IgD-negative memory B cell (primary cell): ENCODE data around the gene MED1. TPM values are rescaled to one million over a fixed set of nuclear protein-coding genes. Genes with fewer than 3 reads are reported as not detected.
A peak's percentile ranks its signal among the peaks of the same experiment; 100 is the strongest.
"Not testable (repeated sequence)": the region's sequence is repeated elsewhere in the genome, so short reads cannot be mapped to it uniquely, and the experiment has no call there.

Experiments
- H3K27ac Mint-ChIP-seq, 3 donors: one replicate each; pipeline ENCODE4 v1.8.0; 2020 to 2022; ENCODE audit warnings: mild to moderate bottlenecking in 3 of 3, mixed read lengths in 3 of 3, moderate library complexity in 1 of 3
- H3K27me3 Mint-ChIP-seq: one replicate; pipeline ENCODE4 v1.8.0; 2021; ENCODE audit warnings: mixed read lengths
- H3K36me3 Mint-ChIP-seq: one replicate; pipeline ENCODE4 v1.8.0; 2020; ENCODE audit warnings: mild to moderate bottlenecking, mixed read lengths
- H3K4me1 Mint-ChIP-seq, 3 donors: one replicate each; pipeline ENCODE4 v1.8.0; 2020 to 2022; ENCODE audit warnings: mixed read lengths in 3 of 3, mild to moderate bottlenecking in 1 of 3
- H3K4me3 Mint-ChIP-seq, 4 donors: one replicate each; pipeline ENCODE4 v1.8.0; 2020 to 2022; ENCODE audit warnings: mild to moderate bottlenecking in 4 of 4, mixed read lengths in 4 of 4, moderate library complexity in 3 of 4
- H3K9me3 Mint-ChIP-seq, 3 donors: one replicate each; pipeline ENCODE4 v1.8.0; 2020 to 2021; ENCODE audit warnings: mixed read lengths in 3 of 3, mild to moderate bottlenecking in 1 of 3
- polyA plus RNA-seq: library from polyadenylated mRNA; unstranded; fragments of 300-500 nt; fragmentation: Illumina TruSeq; gene quantifications from one replicate; pipeline ENCODE4 v1.2.3, GENCODE V29; 2021

MED1 gene, protein sequence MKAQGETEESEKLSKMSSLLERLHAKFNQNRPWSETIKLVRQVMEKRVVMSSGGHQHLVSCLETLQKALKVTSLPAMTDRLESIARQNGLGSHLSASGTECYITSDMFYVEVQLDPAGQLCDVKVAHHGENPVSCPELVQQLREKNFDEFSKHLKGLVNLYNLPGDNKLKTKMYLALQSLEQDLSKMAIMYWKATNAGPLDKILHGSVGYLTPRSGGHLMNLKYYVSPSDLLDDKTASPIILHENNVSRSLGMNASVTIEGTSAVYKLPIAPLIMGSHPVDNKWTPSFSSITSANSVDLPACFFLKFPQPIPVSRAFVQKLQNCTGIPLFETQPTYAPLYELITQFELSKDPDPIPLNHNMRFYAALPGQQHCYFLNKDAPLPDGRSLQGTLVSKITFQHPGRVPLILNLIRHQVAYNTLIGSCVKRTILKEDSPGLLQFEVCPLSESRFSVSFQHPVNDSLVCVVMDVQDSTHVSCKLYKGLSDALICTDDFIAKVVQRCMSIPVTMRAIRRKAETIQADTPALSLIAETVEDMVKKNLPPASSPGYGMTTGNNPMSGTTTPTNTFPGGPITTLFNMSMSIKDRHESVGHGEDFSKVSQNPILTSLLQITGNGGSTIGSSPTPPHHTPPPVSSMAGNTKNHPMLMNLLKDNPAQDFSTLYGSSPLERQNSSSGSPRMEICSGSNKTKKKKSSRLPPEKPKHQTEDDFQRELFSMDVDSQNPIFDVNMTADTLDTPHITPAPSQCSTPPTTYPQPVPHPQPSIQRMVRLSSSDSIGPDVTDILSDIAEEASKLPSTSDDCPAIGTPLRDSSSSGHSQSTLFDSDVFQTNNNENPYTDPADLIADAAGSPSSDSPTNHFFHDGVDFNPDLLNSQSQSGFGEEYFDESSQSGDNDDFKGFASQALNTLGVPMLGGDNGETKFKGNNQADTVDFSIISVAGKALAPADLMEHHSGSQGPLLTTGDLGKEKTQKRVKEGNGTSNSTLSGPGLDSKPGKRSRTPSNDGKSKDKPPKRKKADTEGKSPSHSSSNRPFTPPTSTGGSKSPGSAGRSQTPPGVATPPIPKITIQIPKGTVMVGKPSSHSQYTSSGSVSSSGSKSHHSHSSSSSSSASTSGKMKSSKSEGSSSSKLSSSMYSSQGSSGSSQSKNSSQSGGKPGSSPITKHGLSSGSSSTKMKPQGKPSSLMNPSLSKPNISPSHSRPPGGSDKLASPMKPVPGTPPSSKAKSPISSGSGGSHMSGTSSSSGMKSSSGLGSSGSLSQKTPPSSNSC (N-terminal part only)
- 20.8 TPM for polyA plus RNA-seq

GRCh38 chr17:39450847-39451581 is at the start of gene MED1:
MED1 (minus strand) TSS chr17:39451263; CDS start chr17:39451062, 201 bp downstream.
- H3K27ac Mint-ChIP-seq = peak within 1 kb of the TSS; percentile 97 to 99 (median 98)
- H3K36me3 Mint-ChIP-seq = no peaks in the 10 kb centered on the region
- H3K4me3 Mint-ChIP-seq = peak within 1 kb of the TSS; percentile 95 to 99 (median 99)
- no peaks in the 10 kb centered on the region for H3K9me3 Mint-ChIP-seq
- peaks cover 12 to 20% (median 14%) of the 10 kb centered on the region in 3 donors for H3K4me1 Mint-ChIP-seq
- H3K27me3 Mint-ChIP-seq = no peaks in the 10 kb centered on the region

- H3K4me3 Mint-ChIP-seq, H3K27me3 Mint-ChIP-seq, H3K9me3 Mint-ChIP-seq, H3K36me3 Mint-ChIP-seq, H3K4me1 Mint-ChIP-seq: not testable (repeated sequence)
- peak overlapping the region in 1 of 3 donors; percentile 27 for H3K27ac Mint-ChIP-seq
Measured at GRCh38 chr17:39496921-39497320, 45.9 kb upstream of the MED1 start.

DNA sequence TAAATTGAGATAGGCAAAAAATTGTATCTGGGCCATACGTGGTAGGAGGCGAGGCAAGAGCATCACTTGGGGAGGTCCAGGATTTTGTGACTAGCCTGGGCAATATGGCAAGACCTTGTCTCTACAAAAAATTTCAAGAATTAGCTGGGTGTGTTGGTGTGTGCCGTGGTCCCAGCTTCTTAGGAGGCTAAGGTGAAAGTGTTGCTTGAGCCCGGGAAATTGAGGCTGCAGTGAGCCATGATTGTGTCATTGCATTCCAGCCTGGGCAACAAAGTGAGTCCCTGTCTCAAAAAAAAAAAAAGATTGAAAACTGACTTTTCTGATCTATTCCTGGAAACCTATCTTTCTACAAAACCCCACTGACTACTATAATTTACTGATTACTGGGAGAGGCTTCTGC is 36.9 kb upstream of the MED1 start:
- no peak overlapping the region for H3K27ac Mint-ChIP-seq
- H3K27me3 Mint-ChIP-seq = no peaks in the 10 kb centered on the region
- no peak overlapping the region for H3K4me3 Mint-ChIP-seq
- H3K9me3 Mint-ChIP-seq = no peaks in the 10 kb centered on the region
- no peaks in the 10 kb centered on the region for H3K36me3 Mint-ChIP-seq
- H3K4me1 Mint-ChIP-seq = peaks cover 5 to 16% (median 11%) of the 10 kb centered on the region in 3 donors

- H3K27ac Mint-ChIP-seq, H3K36me3 Mint-ChIP-seq, H3K9me3 Mint-ChIP-seq: not testable (repeated sequence)
Measured at GRCh38 chr17:39487490-39487889, 36.4 kb upstream of the MED1 start.

DNA sequence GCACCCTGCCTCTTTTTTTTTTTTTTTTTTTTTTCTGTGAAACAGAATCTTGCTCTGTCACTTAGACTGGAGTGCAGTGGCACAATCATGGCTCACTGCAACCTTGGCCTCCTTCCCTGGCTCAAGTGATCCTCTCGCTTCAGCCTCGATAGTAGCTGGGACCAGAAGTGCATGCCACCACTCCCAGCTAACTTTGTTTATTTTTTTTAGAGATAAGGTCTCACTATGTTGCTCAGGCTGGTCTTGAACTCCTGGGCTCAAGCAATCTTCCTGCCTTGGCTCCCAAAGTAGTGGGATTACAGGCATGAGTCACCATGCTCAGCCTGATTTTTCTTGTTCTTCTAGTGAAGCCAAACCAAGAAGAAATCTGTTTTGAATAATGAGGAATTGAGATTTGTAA is 35.2 kb upstream of the MED1 start:
- H3K4me3 Mint-ChIP-seq = no peak overlapping the region
- H3K27me3 Mint-ChIP-seq = no peaks in the 10 kb centered on the region
- H3K36me3 Mint-ChIP-seq = no peaks in the 10 kb centered on the region
- peaks cover 5 to 16% (median 11%) of the 10 kb centered on the region in 3 donors for H3K4me1 Mint-ChIP-seq
- H3K9me3 Mint-ChIP-seq = no peaks in the 10 kb centered on the region
- H3K27ac Mint-ChIP-seq = peak overlapping the region in 1 of 3 donors; percentile 63

More at GRCh38 chr17:39487490-39487889, 36.4 kb upstream of the MED1 start:
- H3K27me3 Mint-ChIP-seq, H3K4me3 Mint-ChIP-seq: not testable (repeated sequence)
- H3K4me1 Mint-ChIP-seq = peaks cover 5 to 16% (median 11%) of the 10 kb centered on the region in 3 donors

DNA sequence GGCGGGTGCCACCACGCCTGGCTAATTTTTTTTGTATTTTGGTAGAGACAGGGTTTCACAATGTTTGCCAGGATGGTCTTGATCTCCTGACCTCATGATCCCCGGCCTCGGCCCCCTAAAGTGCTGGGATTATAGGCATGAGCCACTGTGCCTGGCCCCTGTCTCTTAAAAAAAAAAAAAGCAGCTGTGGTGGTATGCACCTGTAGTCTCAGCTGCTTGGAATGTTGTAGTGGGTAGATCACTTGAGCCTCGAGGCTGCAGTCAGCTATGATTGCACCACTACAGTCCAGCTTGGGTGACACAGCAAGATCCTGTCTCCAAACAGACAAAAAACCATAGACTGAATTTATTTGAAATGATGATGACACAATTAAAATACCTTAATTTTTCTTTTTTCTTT is 34.5 kb upstream of the MED1 start:
- no peaks in the 10 kb centered on the region for H3K27me3 Mint-ChIP-seq
- H3K4me3 Mint-ChIP-seq = no peak overlapping the region
- no peaks in the 10 kb centered on the region for H3K9me3 Mint-ChIP-seq
- H3K4me1 Mint-ChIP-seq = peaks cover 5 to 16% (median 11%) of the 10 kb centered on the region in 3 donors
- no peak overlapping the region for H3K27ac Mint-ChIP-seq
- peaks cover 1% of the 10 kb centered on the region for H3K36me3 Mint-ChIP-seq

GRCh38 chr17:39484178-39484577 is 33.1 kb upstream of the MED1 start:
- Mint-ChIP-seq H3K9me3 (no peaks in the 10 kb centered on the region), H3K27me3 (no peaks in the 10 kb centered on the region), H3K27ac (no peak overlapping the region), H3K4me3 (no peak overlapping the region), H3K36me3 (peaks cover 3% of the 10 kb centered on the region), H3K4me1 (peaks cover 4 to 13% (median 11%) of the 10 kb centered on the region in 3 donors)

DNA sequence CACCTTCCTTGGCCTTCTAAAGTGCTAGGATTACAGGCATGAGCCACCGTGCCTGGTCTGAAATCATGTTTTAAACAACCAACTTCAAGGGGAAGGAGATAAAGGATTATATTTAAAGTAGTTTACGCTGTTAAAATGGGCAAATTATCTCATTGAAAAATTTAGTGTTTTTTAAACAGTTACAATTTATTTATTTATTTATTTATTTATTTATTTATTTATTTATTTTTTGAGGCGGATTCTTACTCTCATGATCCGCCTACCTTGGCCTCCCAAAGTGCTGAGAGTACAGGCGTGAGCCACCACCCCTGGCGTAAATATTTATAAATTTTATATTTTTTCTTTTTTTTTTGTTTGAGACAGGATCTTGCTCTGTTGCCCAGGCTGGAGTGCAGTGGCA is 32.4 kb upstream of the MED1 start:
- no peaks in the 10 kb centered on the region for H3K9me3 Mint-ChIP-seq
- H3K27ac Mint-ChIP-seq = no peak overlapping the region
- peaks cover 4 to 13% (median 11%) of the 10 kb centered on the region in 3 donors for H3K4me1 Mint-ChIP-seq
- H3K36me3 Mint-ChIP-seq = peaks cover 3% of the 10 kb centered on the region
- H3K27me3 Mint-ChIP-seq = no peaks in the 10 kb centered on the region
- H3K4me3 Mint-ChIP-seq = no peak overlapping the region

DNA sequence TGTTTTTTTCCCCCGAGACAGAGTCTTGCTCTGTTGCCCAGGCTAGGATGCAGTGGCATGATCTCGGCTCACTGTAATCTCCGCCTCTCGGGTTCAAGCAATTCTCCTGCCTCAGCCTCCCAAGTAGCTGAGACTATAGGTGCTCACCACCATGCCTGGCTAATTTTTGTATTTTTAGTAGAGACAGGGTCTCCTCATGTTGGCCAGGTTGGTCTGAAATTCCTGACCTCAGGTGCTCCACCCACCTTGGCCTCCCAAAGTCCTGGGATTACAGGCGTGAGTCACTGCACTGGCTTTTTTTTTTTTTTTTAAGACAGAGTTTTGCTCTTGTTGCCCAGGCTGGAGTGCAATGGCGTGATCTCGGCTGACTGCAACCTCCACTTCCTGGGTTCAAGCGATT is 28.6 kb upstream of the MED1 start:
- not testable (repeated sequence) for H3K4me1 Mint-ChIP-seq, H3K27ac Mint-ChIP-seq, H3K36me3 Mint-ChIP-seq, H3K27me3 Mint-ChIP-seq, H3K9me3 Mint-ChIP-seq, H3K4me3 Mint-ChIP-seq

- peaks cover 2% of the 10 kb centered on the region for H3K36me3 Mint-ChIP-seq
- no peaks in the 10 kb centered on the region for H3K9me3 Mint-ChIP-seq
- peaks cover 0 to 3% (median 2%) of the 10 kb centered on the region in 3 donors for H3K4me1 Mint-ChIP-seq
- no peak overlapping the region for H3K4me3 Mint-ChIP-seq
- H3K27ac Mint-ChIP-seq = no peak overlapping the region
- H3K27me3 Mint-ChIP-seq = no peaks in the 10 kb centered on the region
Measured at GRCh38 chr17:39473310-39473709, 22.2 kb upstream of the MED1 start.

- not testable (repeated sequence) for H3K36me3 Mint-ChIP-seq, H3K27ac Mint-ChIP-seq, H3K27me3 Mint-ChIP-seq, H3K9me3 Mint-ChIP-seq
- peak overlapping the region in 1 of 4 donors; percentile 45 for H3K4me3 Mint-ChIP-seq
- peaks cover 9 to 25% (median 15%) of the 10 kb centered on the region in 3 donors for H3K4me1 Mint-ChIP-seq
Measured at GRCh38 chr17:39468610-39469009, 17.5 kb upstream of the MED1 start.

- H3K4me1 Mint-ChIP-seq = peaks cover 21 to 35% (median 26%) of the 10 kb centered on the region in 3 donors
- H3K27ac Mint-ChIP-seq, H3K9me3 Mint-ChIP-seq, H3K36me3 Mint-ChIP-seq, H3K27me3 Mint-ChIP-seq: not testable (repeated sequence)
- peak overlapping the region; percentile 78 to 99 (median 92) for H3K4me3 Mint-ChIP-seq
Measured at GRCh38 chr17:39464639-39465181, 13.6 kb upstream of the MED1 start.

- Mint-ChIP-seq H3K4me3 (peak overlapping the region; percentile 86 to 99 (median 98)), H3K27me3 (peaks cover 1% of the 10 kb centered on the region), H3K9me3 (peaks cover 0 to 1% (median 0%) of the 10 kb centered on the region in 3 donors), H3K36me3 (no peaks in the 10 kb centered on the region), H3K27ac (peak overlapping the region; percentile 78 to 99 (median 97)), H3K4me1 (peaks cover 21 to 34% (median 25%) of the 10 kb centered on the region in 3 donors)
Measured at GRCh38 chr17:39462631-39463375, 11.7 kb upstream of the MED1 start.
